HG03565 (cell line): ENCODE results near the gene FN1.
"Not testable (repeated sequence)": the region's sequence is repeated elsewhere in the genome, so short reads cannot be mapped to it uniquely, and the experiment has no call there.

Experiments
- ATAC-seq: cut with Tn5 transposase; IDR thresholded peaks from one replicate; pipeline ENCODE4 v1.9.1; 2021; ENCODE audit warnings: mild to moderate bottlenecking, moderate library complexity; ENCODE audit not compliant: unreplicated experiment

The FN1 gene

GRCh38 chr2:215356334-215356947 lies 79.4 kb downstream of the FN1 start:
- ATAC-seq = no peak

GRCh38 chr2:215355801-215356200 lies 80.1 kb downstream of the FN1 start:
- ATAC-seq = no peak

- no peak for ATAC-seq
Observed at GRCh38 chr2:215354771-215355695, 80.8 kb downstream of the FN1 start.

GRCh38 chr2:215352602-215353001 lies 83.3 kb downstream of the FN1 start:
- no peak for ATAC-seq

GRCh38 chr2:215347878-215348277 lies 88.0 kb downstream of the FN1 start:
- ATAC-seq = no peak

- no peak for ATAC-seq
Observed at GRCh38 chr2:215338883-215339679, 96.8 kb downstream of the FN1 start.

GRCh38 chr2:215332872-215333595 lies 102.8 kb downstream of the FN1 start:
- peak; percentile 70 for ATAC-seq

GRCh38 chr2:215328066-215328465 lies 107.8 kb downstream of the FN1 start:
- ATAC-seq = no peak

- ATAC-seq = no peak
Observed at GRCh38 chr2:215324811-215325210, 111.1 kb downstream of the FN1 start.

GRCh38 chr2:215320679-215321078 lies 115.2 kb downstream of the FN1 start:
- no peak for ATAC-seq

GRCh38 chr2:215320102-215320501 lies 115.8 kb downstream of the FN1 start:
- ATAC-seq = no peak

- no peak for ATAC-seq
Observed at GRCh38 chr2:215319500-215319899, 116.4 kb downstream of the FN1 start.

GRCh38 chr2:215316336-215316735 lies 119.5 kb downstream of the FN1 start:
- ATAC-seq = no peak

GRCh38 chr2:215315301-215315700 lies 120.6 kb downstream of the FN1 start:
- no peak for ATAC-seq

GRCh38 chr2:215314896-215315295 lies 121.0 kb downstream of the FN1 start:
- no peak for ATAC-seq

GRCh38 chr2:215313255-215313613 lies 122.6 kb downstream of the FN1 start:
- ATAC-seq = no peak

GRCh38 chr2:215311625-215312396 lies 124.1 kb downstream of the FN1 start, which contains the start of gene ATIC:
Gene ATIC, plus strand, starts transcription at chr2:215312059. Its CDS starts 84 bp downstream, at chr2:215312143.
- ATAC-seq = peak; percentile 98

- not testable (repeated sequence) for ATAC-seq
Observed at GRCh38 chr2:215311259-215311624, 124.6 kb downstream of the FN1 start.
